Astrocyte of the spinal cord (primary cell): Measurements from ENCODE around the gene LRRC63.

Experiments
- DNase-seq: peaks from one replicate; pipeline ENCODE4 v3.0.0; 2011; ENCODE audit warnings: low read depth, low spot score
- H3K4me3 ChIP-seq: 2 replicates; pipeline ENCODE4 v1.5.1; 2011; ENCODE audit warnings: low read depth, mild to moderate bottlenecking, low read length, moderate library complexity
- in situ Hi-C: cut with HindIII; loops from 2 replicates; pipeline ENCODE4 v1.10.0; 2017; ENCODE audit warnings: low sequenced_read_pairs
- TF ChIP-seq, protein P1 (sequence below): IDR thresholded peaks from 2 replicates; pipeline ENCODE4 v1.5.1; 2012; ENCODE audit warnings: low read depth, mild to moderate bottlenecking, low read length, inconsistent platforms

LRRC63 gene

DNA sequence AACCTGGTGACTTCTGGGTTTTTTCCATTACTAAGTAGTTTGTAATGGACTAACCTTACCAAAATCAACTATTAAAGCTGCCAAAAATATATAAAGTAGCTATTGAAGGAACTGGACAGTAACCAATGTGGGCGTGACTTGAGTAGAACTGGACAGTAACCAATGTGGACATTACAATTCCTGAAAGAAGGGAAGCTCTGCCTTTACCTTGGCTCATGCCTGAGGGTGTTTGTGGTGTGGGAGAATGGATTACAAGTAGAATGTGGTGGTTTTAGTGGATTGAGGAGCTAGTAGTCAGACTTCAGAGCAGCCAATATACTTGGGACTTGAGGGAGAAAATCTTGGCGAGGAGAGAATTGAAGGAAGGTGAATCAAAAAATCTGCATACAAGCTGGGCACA is 17.5 kb downstream of the LRRC63 start:
- in situ Hi-C loops, result no loop called here

DNA sequence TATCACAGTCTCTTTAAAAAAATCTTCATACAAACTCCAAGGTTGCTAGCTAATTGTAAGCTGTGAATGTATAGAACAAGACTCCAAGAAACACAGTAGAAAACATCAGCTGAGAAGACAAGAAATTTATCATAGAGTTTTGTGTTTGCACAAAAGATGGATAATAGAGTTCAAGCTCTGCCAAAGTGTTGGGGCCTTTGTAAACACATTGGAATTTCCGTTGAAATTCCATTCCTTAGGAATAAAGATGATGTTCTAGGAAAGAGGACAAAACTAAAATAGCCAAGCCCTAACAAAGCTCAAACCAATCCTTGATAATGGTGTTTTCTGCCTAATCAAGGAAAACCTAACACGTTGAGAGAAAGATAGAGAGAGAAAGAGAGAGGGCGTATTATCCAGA is 20.6 kb downstream of the LRRC63 start:
- H3K4me3 ChIP-seq, result no peak overlapping the region
- peak; percentile 2 for DNase-seq
- in situ Hi-C loops, result no loop called here
- TF ChIP-seq, protein P1, sequence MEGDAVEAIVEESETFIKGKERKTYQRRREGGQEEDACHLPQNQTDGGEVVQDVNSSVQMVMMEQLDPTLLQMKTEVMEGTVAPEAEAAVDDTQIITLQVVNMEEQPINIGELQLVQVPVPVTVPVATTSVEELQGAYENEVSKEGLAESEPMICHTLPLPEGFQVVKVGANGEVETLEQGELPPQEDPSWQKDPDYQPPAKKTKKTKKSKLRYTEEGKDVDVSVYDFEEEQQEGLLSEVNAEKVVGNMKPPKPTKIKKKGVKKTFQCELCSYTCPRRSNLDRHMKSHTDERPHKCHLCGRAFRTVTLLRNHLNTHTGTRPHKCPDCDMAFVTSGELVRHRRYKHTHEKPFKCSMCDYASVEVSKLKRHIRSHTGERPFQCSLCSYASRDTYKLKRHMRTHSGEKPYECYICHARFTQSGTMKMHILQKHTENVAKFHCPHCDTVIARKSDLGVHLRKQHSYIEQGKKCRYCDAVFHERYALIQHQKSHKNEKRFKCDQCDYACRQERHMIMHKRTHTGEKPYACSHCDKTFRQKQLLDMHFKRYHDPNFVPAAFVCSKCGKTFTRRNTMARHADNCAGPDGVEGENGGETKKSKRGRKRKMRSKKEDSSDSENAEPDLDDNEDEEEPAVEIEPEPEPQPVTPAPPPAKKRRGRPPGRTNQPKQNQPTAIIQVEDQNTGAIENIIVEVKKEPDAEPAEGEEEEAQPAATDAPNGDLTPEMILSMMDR, result no peak

More for the DNA sequence above, 17.5 kb downstream of the LRRC63 start:
- DNase-seq, result peak; percentile 5
- TF ChIP-seq, protein P1, result no peak
- H3K4me3 ChIP-seq, result no peak overlapping the region

DNA sequence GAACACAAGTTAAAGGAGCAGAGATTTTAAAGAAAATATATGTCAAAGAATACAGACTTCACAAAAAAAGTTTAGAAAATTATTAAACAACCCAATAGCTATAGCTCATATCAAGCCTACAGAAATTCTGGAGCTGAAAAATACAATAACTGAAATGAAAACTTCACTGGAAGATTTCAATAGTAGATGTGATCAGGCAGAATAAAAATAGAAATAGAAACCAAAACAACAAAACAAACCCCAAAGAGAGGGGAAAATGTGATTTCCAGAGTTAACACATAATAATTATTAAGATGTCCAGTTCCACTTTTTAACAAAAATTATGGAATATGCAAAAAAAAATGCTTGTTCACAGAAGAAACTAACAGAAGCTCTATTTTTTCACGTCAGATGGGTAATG is 23.6 kb downstream of the LRRC63 start:
- DNase-seq, result no peak
- in situ Hi-C loops, result no loop called here
- H3K4me3 ChIP-seq, result no peak overlapping the region
- TF ChIP-seq, protein P1, result no peak

DNA sequence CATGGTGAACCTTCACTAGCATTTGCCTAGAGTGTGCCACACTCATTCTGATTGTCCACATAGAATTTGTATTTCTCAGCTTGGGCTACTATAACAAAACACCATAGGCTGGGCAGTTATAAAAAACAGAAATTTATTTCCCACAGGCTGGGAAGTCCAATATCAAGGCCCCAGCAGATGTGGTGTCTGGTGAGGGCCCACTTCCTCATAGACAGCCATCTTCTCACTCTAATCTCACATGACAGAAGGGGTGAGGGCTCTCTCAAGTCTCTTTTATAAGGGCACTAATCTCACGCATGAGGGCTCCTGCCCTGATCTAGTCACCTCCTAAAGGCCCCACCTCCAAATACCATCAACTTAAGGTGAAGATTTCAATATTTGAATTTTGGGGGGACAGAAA is 53.6 kb downstream of the LRRC63 start:
- TF ChIP-seq, protein P1, result no peak
- in situ Hi-C loops, result no loop called here
- no peak for DNase-seq
- no peak overlapping the region for H3K4me3 ChIP-seq

DNA sequence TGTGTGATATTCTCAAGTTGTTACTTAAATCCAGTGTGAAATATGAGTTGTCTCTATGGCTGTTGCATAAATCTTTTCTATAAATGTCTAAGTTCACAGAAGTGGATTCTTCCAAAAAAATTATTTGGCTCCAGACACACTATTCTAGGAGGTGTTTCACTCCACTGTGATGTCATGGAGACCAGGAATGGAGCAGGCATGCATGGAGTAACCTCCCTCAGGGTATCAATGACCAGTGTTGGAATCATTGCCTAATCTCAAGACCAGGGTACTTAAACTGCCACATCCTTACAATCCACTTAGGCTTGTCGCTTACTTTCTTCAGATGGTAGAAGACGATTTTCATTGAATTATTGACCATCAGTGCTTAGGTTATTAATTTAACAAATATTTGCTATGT is 55.4 kb downstream of the LRRC63 start:
- in situ Hi-C loops, result no loop called here
- no peak for DNase-seq
- H3K4me3 ChIP-seq, result no peak overlapping the region
- TF ChIP-seq, protein P1, result no peak

DNA sequence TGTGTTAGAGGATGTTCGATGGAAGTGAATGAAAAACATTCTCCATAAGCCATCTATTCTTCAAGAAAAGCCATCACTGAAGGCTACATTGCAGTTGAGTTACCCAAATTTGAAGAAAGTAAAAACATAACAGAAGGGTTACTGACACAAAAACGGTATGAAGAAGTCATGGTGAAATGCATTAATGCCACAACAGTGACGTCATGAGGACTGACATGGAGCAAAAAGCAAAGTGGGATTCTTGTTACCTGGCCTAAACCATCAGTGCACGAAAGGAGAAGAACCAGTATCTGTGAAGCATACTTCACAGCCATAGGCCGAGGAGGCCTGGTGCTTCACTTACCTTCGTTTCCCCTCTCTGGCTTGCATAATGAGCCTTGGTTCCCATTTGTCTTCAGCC is 58.7 kb downstream of the LRRC63 start:
- TF ChIP-seq, protein P1, result no peak
- no peak for DNase-seq
- no peak overlapping the region for H3K4me3 ChIP-seq
- in situ Hi-C loops, result no loop called here
